OCI-LY7 (cell line): Measurements from ENCODE around the gene ST6GALNAC6.

Experiments
- EZH2phosphoT487 ChIP-seq: fragments of 200-600 bp; sonication (generic); IDR thresholded peaks from 2 replicates; pipeline ENCODE4 v1.6.1; 2018; ENCODE audit warnings: low read depth, borderline replicate concordance, mild to moderate bottlenecking, mixed run types, antibody characterized with exemption, low read length, moderate library complexity, mixed read lengths
- TF ChIP-seq, protein P1 (sequence below): fragments of 200-600 bp; sonication (generic); conservative IDR thresholded peaks from 2 replicates; pipeline ENCODE4 v1.5.1; 2014; ENCODE audit warnings: mild to moderate bottlenecking, antibody characterized with exemption, low read length, moderate library complexity, mixed read lengths

DNA sequence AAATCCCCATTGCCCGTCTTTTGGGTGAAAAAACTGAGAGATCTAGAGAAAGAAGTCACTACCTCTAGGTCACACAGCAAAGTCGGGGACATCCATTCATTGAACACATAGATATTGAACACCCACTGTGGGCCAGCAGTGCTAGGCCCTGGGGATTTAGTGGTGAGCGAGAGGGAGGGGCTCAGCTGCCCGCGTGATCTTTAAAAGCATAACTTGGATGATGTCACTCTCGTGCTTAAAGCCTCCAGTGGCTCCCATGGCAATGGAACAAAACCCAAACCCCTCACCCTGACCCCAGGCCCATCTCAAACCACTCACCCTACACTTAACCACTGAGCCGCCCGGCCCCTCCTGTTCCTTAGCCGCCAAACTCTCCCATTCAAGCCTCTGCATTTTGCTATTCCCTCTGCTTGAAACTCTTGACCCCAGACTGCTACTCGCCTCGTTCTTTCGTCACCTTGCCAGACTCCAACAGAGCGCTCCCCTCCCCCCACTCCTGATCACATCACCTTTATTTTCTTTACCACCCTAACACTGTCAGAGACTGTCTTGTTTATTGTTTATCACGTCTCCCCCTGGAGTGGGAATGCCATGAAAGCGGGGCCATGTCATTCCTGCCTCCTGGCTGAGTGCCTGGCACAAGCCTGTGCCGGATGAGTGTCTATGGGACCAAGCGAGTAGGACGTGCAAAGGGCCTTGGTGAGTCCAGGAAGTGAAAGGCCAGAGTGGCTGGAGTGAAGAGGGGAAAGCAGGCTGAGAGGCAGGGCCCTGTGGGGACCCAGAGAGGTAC lies 31.9 kb upstream of the ST6GALNAC6 start:
- TF ChIP-seq, protein P1, sequence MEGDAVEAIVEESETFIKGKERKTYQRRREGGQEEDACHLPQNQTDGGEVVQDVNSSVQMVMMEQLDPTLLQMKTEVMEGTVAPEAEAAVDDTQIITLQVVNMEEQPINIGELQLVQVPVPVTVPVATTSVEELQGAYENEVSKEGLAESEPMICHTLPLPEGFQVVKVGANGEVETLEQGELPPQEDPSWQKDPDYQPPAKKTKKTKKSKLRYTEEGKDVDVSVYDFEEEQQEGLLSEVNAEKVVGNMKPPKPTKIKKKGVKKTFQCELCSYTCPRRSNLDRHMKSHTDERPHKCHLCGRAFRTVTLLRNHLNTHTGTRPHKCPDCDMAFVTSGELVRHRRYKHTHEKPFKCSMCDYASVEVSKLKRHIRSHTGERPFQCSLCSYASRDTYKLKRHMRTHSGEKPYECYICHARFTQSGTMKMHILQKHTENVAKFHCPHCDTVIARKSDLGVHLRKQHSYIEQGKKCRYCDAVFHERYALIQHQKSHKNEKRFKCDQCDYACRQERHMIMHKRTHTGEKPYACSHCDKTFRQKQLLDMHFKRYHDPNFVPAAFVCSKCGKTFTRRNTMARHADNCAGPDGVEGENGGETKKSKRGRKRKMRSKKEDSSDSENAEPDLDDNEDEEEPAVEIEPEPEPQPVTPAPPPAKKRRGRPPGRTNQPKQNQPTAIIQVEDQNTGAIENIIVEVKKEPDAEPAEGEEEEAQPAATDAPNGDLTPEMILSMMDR: no peak
- no peak for TF ChIP-seq EZH2phosphoT487
